DND-41 (cell line): ENCODE measurements around the gene IGFBP6.

ENCODE experiments used
- ATAC-seq: fragments of 200-7000 bp; cut with Tn5 transposase; 3 replicates; pipeline ENCODE4 v1.9.1; 2021; ENCODE audit warnings: low read depth; ENCODE audit not compliant: insufficient read depth
- DNase-seq: peaks from one replicate; pipeline ENCODE4 v3.0.0-alpha.2; 2020
- H2AFZ ChIP-seq: 2 replicates; pipeline ENCODE4 v1.6.0; 2012; ENCODE audit warnings: low read depth, low read length
- H3K27ac ChIP-seq: 2 replicates; pipeline ENCODE4 v1.5.1; 2012; ENCODE audit warnings: low read length, inconsistent platforms
- H3K27me3 ChIP-seq: fragments of 200-600 bp; sonication (generic); 2 replicates; pipeline ENCODE4 v1.6.0; 2012; ENCODE audit warnings: low read length, mild to moderate bottlenecking, inconsistent platforms; ENCODE audit not compliant: insufficient read depth, poor library complexity
- H3K36me3 ChIP-seq: 2 replicates; pipeline ENCODE4 v1.5.1; 2012; ENCODE audit warnings: low read length, inconsistent platforms; ENCODE audit not compliant: insufficient read depth
- H3K4me1 ChIP-seq: 2 replicates; pipeline ENCODE4 v1.5.1; 2012; ENCODE audit warnings: mild to moderate bottlenecking, low read length; ENCODE audit not compliant: insufficient read depth
- H3K4me2 ChIP-seq: 2 replicates; pipeline ENCODE4 v1.6.0; 2012; ENCODE audit warnings: mild to moderate bottlenecking, moderate library complexity, low read length, inconsistent platforms; ENCODE audit not compliant: insufficient read depth
- H3K4me3 ChIP-seq, 2 experiments: fragments of 200-600 bp in 1 of 2; shearing (Covaris generic) in 1 of 2; 2 replicates each; pipeline ENCODE4 v1.5.1; 2012 to 2016; ENCODE audit warnings: inconsistent platforms in 2 of 2, low read length in 2 of 2, mild to moderate bottlenecking in 2 of 2, low read depth in 1 of 2, moderate library complexity in 1 of 2
- H3K79me2 ChIP-seq: 2 replicates; pipeline ENCODE4 v1.6.0; 2012; ENCODE audit warnings: low read length, inconsistent platforms; ENCODE audit not compliant: insufficient read depth
- H3K9ac ChIP-seq: 2 replicates; pipeline ENCODE4 v1.6.0; 2012; ENCODE audit warnings: low read depth, mild to moderate bottlenecking, inconsistent platforms, low read length, moderate library complexity
- H3K9me3 ChIP-seq: 2 replicates; pipeline ENCODE4 v1.5.1; 2012; ENCODE audit warnings: low read length, moderate library complexity, mild to moderate bottlenecking, inconsistent platforms; ENCODE audit not compliant: insufficient read depth, severe bottlenecking
- H4K20me1 ChIP-seq: 2 replicates; pipeline ENCODE4 v1.6.0; 2012; ENCODE audit warnings: low read length; ENCODE audit not compliant: insufficient read depth
- EZH2 ChIP-seq: IDR thresholded peaks from 3 replicates; pipeline ENCODE4 v1.6.1; 2012; ENCODE audit warnings: borderline replicate concordance, low read depth, mild to moderate bottlenecking, moderate library complexity, low read length, inconsistent platforms; ENCODE audit not compliant: severe bottlenecking
- TF ChIP-seq, protein P1 (sequence below): IDR thresholded peaks from 2 replicates; pipeline ENCODE4 v1.5.1; 2012; ENCODE audit warnings: borderline replicate concordance, low read length, moderate library complexity, mild to moderate bottlenecking; ENCODE audit not compliant: poor library complexity, severe bottlenecking; ENCODE audit errors: extremely low read depth

Gene IGFBP6

GRCh38 chr12:53115891-53116648 is 18.6 kb downstream of the IGFBP6 start:
- Histone ChIP-seq H3K9me3 (no peaks in the 10 kb centered on the region), H3K4me1 (no peaks in the 10 kb centered on the region), H3K4me2 (no peak overlapping the region), H4K20me1 (no peaks in the 10 kb centered on the region), H3K36me3 (no peaks in the 10 kb centered on the region), H3K27me3 (no peaks in the 10 kb centered on the region), H3K9ac (no peak overlapping the region), H3K27ac (no peak overlapping the region), H3K79me2 (no peaks in the 10 kb centered on the region), H3K4me3 (no peak overlapping the region), H2AFZ (no peak overlapping the region)
- TF ChIP-seq, protein P1, sequence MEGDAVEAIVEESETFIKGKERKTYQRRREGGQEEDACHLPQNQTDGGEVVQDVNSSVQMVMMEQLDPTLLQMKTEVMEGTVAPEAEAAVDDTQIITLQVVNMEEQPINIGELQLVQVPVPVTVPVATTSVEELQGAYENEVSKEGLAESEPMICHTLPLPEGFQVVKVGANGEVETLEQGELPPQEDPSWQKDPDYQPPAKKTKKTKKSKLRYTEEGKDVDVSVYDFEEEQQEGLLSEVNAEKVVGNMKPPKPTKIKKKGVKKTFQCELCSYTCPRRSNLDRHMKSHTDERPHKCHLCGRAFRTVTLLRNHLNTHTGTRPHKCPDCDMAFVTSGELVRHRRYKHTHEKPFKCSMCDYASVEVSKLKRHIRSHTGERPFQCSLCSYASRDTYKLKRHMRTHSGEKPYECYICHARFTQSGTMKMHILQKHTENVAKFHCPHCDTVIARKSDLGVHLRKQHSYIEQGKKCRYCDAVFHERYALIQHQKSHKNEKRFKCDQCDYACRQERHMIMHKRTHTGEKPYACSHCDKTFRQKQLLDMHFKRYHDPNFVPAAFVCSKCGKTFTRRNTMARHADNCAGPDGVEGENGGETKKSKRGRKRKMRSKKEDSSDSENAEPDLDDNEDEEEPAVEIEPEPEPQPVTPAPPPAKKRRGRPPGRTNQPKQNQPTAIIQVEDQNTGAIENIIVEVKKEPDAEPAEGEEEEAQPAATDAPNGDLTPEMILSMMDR: no peak
- TF ChIP-seq EZH2: no peak
- ATAC-seq: no peak
- DNase-seq: no peak

GRCh38 chr12:53118751-53119300 is 21.4 kb downstream of the IGFBP6 start:
- no peak overlapping the region for H2AFZ ChIP-seq
- H3K27me3 ChIP-seq: no peaks in the 10 kb centered on the region
- H3K4me1 ChIP-seq: no peaks in the 10 kb centered on the region
- H3K4me3 ChIP-seq: no peak overlapping the region
- H3K36me3 ChIP-seq: no peaks in the 10 kb centered on the region
- no peak for ATAC-seq
- H3K27ac ChIP-seq: no peak overlapping the region
- H4K20me1 ChIP-seq: no peaks in the 10 kb centered on the region
- no peaks in the 10 kb centered on the region for H3K9me3 ChIP-seq
- no peak overlapping the region for H3K9ac ChIP-seq
- H3K4me2 ChIP-seq: no peak overlapping the region
- TF ChIP-seq EZH2: no peak
- TF ChIP-seq, protein P1: no peak
- no peaks in the 10 kb centered on the region for H3K79me2 ChIP-seq
- no peak for DNase-seq

GRCh38 chr12:53120685-53121525 is 23.4 kb downstream of the IGFBP6 start:
- Histone ChIP-seq H3K27ac (no peak overlapping the region), H4K20me1 (no peaks in the 10 kb centered on the region), H3K4me1 (no peaks in the 10 kb centered on the region), H3K4me2 (no peak overlapping the region), H2AFZ (no peak overlapping the region), H3K79me2 (no peaks in the 10 kb centered on the region), H3K27me3 (no peaks in the 10 kb centered on the region), H3K4me3 (no peak overlapping the region), H3K9ac (no peak overlapping the region), H3K9me3 (no peaks in the 10 kb centered on the region), H3K36me3 (no peaks in the 10 kb centered on the region)
- TF ChIP-seq, protein P1: no peak
- no peak for TF ChIP-seq EZH2
- ATAC-seq: no peak
- DNase-seq: no peak
